Daoy (cell line): Measurements from ENCODE around the gene STH. TPM values are rescaled to one million over a fixed set of nuclear protein-coding genes. Genes with fewer than 3 reads are reported as not detected.
"Not testable (repeated sequence)": the region's sequence is repeated elsewhere in the genome, so short reads cannot be mapped to it uniquely, and the experiment has no call there.

Experiments
- DNase-seq: peaks from one replicate; pipeline ENCODE4 v3.0.0-alpha.2; 2015; ENCODE audit warnings: low read depth
- total RNA-seq: library from RNA; depleted of rRNA; stranded (reverse); fragments of >200 nt; shearing (Covaris generic); gene quantifications from 2 replicates; pipeline ENCODE4 v1.2.3, GENCODE V29; 2014; rRNA removed

Gene STH
- total RNA-seq, result not detected in 2 replicates

GRCh38 chr17:45998987-45999899, at the start of gene STH:
STH (plus strand) TSS chr17:45999250; CDS start chr17:45999280, 30 bp downstream.
- no peak for DNase-seq

GRCh38 chr17:45949755-45950320, 49.2 kb upstream of the STH start:
- no peak for DNase-seq

- DNase-seq, result no peak
Observed at GRCh38 chr17:45950888-45951287, 48.2 kb upstream of the STH start.

- no peak for DNase-seq
Observed at GRCh38 chr17:45951403-45951802, 47.6 kb upstream of the STH start.

GRCh38 chr17:45951941-45952340, 47.1 kb upstream of the STH start:
- DNase-seq, result no peak

GRCh38 chr17:45952814-45953320, 46.2 kb upstream of the STH start:
- no peak for DNase-seq

GRCh38 chr17:45953561-45953960, 45.5 kb upstream of the STH start:
- DNase-seq, result no peak

- no peak for DNase-seq
Observed at GRCh38 chr17:45954914-45955313, 44.1 kb upstream of the STH start.

- DNase-seq, result no peak
Observed at GRCh38 chr17:45955326-45955725, 43.7 kb upstream of the STH start.

GRCh38 chr17:45956090-45956489, 43.0 kb upstream of the STH start:
- DNase-seq, result no peak

- not testable (repeated sequence) for DNase-seq
Observed at GRCh38 chr17:45956746-45957145, 42.3 kb upstream of the STH start.

GRCh38 chr17:45958307-45958706, 40.7 kb upstream of the STH start:
- DNase-seq, result no peak

GRCh38 chr17:45958994-45959665, 39.9 kb upstream of the STH start:
- no peak for DNase-seq

GRCh38 chr17:45960311-45960710, 38.7 kb upstream of the STH start:
- no peak for DNase-seq

- DNase-seq, result no peak
Observed at GRCh38 chr17:45961206-45961605, 37.8 kb upstream of the STH start.

GRCh38 chr17:45962221-45962972, 36.7 kb upstream of the STH start:
- DNase-seq, result no peak

GRCh38 chr17:45963283-45963682, 35.8 kb upstream of the STH start:
- no peak for DNase-seq

GRCh38 chr17:45963889-45964288, 35.2 kb upstream of the STH start:
- DNase-seq, result no peak

GRCh38 chr17:45964634-45965033, 34.4 kb upstream of the STH start:
- no peak for DNase-seq

GRCh38 chr17:45965812-45966211, 33.2 kb upstream of the STH start:
- no peak for DNase-seq

- no peak for DNase-seq
Observed at GRCh38 chr17:45966606-45967280, 32.3 kb upstream of the STH start.
